Activated CD4-positive, CD25-positive, alpha-beta regulatory T cell treated with anti-CD3 and anti-CD28 coated beads, Interleukin-2, amount 50 U/mL, for 16 hours (primary cell): Measurements from ENCODE around the gene WRAP73.
A peak's percentile ranks its signal among the peaks of the same experiment; 100 is the strongest.
"Not testable (repeated sequence)": the region's sequence is repeated elsewhere in the genome, so short reads cannot be mapped to it uniquely, and the experiment has no call there.

Experiments used
- DNase-seq: peaks from one replicate; pipeline ENCODE4 v3.0.0-alpha.2; 2020; ENCODE audit warnings: low read depth, low spot score

Gene WRAP73

DNA sequence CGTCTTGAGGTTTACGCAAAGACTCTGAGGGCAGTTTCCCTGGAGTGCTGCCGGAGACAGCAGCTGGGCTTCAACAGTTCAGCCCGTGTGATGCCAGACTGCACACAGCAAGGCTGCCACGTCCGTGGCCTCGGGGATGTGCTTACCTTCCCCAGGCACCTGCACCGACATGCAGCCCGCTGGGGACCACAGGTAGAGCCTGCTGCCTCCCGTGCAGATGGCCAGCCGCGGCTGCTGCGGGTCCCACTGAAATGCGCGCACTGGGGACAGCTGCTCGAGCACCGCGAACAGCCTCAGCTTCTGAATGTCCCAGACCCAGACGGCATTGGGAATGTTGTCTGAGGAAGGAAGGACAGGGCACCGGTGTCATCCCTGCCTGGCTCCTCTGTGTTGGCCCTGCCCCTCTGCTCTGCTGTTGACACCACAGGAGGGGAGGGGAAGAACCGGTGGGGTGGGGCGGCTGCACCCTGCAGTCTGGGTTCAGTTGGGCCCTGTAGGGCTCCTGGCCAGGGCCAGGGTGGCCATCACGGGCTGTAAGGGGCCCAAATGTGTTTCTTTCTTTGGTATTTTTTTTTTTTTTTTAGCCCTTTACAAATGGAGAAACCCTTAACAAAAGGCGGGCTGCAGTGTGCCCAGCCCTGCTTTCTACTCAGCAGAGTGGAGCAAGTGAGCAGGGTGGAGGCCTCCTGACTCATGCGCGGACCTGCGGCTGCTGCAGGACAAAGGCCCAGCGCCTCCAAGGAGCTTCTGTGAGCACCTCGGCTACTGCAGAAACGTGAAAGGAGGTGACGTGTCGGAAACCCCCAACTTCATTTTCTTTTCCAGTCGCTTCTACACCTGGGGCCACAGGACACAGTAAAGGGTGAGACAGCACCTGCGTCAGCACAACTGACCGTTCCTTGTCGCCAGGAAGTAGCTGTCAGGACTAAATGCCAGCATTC, 18.3 kb downstream of the WRAP73 start:
- no peak for DNase-seq

DNA sequence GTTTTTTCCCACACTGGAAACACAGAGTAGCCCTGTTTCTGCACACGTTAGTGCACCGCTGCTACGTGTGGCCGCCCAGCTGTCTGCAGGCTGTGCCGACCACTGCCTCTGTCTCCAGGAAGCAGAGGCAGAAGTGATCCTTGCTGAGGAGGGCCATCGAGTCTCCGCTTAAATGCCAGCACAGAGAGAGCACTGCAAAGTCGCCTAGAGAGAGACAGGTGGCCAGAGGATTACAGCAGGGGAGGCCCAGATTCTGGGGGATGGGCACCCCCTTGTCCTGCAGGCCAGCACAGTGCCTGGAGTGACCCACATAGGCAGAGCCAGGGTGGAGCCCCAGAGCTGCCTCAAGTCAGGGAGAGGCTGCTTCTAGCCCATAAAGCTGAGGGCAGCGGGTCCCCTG, 19.0 kb downstream of the WRAP73 start:
- no peak for DNase-seq

DNA sequence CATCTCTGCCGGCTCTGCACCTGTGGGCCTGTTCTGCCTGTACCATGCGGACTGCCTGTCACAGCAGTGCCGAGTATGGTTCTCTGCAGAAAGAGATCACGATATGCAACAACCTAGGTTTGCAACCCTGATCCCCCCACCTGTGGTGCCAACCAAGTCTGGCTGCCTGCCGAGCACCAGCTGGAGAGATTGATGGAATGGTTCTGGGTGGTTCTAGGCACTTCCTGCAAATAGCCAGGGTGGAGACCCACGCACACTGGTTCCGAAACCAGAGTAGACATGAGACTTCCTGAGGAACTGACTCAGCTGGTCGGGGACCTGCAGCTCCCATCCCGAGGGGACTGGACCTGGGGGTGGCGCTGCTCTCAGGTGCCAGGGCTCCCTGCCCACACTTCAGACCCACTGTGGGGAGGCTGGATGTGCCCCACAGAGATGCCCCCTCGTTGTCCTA, 19.7 kb downstream of the WRAP73 start:
- no peak for DNase-seq

DNA sequence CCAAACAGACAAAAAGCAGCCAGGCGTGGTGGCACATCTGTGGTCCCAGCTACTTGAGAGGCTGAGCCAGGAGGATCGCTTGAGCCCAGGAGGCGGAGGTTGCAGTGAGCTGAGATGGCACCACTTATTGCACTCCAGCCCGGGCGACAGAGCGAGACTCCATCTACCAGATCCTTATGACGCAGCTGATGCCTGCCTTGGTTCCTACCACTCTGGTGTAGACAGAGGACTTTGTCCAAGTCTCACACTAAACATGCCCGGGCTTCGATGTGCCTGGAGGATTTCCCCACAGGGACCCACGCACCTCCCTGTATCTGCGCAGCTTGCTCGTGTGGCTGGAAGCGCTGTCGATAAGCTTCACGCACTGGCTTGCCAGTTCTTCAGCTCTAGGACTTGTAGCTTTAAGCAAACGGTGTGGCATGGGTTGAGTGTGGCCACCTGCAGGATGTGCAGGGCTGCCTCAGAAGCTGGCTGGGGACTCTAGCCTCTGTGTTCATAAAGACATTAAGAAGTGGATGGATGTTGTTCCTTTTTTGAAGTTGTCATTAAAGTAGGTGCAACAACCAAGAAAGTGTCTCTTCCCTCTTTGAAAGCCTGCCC, 20.2 kb downstream of the WRAP73 start:
- no peak for DNase-seq

- no peak for DNase-seq
Measured at GRCh38 chr1:3628445-3628844, 21.5 kb downstream of the WRAP73 start.

- DNase-seq: no peak
Measured at GRCh38 chr1:3627515-3628253, 22.2 kb downstream of the WRAP73 start.

GRCh38 chr1:3626025-3626424, 23.9 kb downstream of the WRAP73 start:
- DNase-seq: no peak

DNA sequence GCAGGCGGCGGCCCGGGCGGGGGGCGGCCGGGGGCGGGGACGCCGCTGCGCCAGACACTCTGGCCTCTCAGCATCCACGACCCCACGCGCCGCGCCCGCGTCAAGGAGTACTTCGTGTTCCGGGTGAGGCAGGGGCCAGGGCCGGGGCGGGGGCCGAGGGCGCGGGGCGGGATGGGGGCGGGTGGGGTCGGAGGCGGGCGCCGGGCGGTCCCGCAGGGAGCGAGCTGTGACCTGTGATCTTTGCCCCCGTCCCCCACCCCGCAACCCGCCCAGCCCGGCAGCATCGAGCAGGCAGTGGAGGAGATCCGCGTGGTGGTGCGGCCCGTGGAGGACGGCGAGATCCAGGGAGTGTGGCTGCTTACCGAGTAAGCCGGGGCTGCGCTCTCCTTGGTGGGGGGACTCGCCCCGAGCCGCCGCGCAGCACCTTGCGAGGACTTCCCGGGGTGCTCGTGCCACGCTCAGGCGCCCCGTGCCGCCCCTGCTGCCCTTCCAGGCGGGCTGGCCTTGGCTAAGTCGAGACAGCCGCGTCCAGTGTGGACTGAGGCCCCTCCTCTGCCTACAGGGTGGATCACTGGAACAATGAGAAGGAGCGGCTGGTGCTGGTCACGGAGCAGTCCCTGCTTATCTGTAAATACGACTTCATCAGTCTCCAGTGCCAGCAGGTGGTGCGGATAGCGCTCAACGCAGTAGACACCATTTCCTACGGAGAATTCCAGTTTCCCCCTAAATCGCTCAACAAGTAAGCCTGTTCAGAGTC, 24.6 kb downstream of the WRAP73 start:
- DNase-seq: no peak

- peak; percentile 99 for DNase-seq
Measured at GRCh38 chr1:3624200-3625136, 25.4 kb downstream of the WRAP73 start, which contains the start of gene TPRG1L. Gene TPRG1L, plus strand, starts transcription at chr1:3625015. Its CDS starts 58 bp downstream, at chr1:3625073.

DNA sequence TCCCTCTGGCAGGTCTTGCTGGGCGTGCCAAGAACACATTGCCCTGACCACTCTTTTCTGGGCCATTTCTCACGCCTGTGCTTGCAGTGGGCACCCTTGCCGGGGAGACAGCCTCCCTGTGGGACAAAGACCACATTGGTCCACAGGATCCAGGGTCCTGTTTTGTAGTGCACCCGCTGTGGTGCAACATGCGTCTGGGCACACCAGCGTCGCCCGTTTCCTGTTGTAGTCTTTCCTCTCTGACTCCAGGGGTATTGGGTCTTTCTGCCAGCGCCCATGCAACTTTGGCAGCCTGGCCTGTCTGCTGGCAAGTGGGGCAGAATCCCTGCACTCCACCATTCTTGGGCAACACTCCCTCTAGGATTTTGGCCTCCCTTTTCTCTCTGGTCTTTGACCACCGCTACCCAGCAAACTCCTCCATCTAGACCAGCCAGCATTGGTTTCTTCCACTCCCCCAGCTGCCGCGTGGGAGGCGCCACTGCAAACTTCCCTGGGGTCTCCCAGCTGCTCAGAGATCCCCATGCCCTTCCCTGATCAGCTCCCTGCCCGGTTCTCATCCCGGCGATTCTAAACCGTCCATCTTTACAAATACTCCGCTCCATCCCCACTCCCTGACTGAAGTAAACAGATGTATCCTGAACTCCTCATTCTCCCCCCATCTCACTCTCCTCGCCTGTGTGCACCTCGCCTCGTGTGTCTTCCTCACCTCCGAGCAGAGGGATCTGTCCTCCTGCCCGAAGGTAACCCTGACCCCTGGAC, 26.3 kb downstream of the WRAP73 start:
- DNase-seq: no peak

- not testable (repeated sequence) for DNase-seq
Measured at GRCh38 chr1:3622102-3622501, 27.8 kb downstream of the WRAP73 start.

DNA sequence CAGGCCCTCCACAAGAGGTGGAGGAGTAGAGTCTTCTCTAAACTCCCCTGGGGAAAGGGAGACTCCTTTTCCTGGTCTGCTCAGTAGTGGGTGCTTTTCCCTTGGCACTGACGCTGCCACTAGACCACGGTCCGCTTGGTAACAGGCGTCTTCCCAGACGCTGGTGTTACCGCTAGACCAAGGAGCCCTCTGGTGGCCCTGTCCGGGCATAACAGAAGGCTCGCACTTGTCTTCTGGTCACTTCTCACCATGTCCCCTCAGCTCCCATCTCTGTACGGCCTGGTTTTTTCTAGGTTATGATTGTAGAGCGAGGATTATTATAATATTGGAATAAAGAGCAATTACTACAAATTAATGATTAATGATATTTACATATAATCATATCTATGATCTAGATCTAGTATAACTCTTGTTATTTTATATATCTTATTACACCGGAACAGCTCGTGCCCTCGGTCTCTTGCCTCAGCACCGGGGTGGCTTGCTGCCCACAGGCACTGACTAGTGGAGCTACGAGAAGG, 28.7 kb downstream of the WRAP73 start:
- DNase-seq: not testable (repeated sequence)

DNA sequence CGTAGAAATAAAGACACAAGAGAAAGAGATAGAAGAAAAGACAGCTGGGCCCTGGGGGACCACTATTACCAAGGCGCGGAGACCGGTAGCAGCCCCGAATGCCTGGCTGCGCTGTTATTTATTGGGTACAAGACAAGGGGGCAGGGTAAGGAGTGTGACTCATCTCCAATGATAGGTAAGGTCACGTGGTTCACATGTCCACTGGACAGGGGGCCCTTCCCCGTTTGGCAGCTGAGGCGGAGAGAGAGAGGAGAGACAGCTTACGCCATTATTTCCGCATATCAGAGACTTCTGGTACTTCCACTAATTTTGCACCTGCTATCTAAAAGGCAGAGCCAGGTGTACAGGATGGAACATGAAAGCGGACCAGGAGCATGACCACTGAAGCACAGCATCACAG, 29.2 kb downstream of the WRAP73 start:
- no peak for DNase-seq

DNA sequence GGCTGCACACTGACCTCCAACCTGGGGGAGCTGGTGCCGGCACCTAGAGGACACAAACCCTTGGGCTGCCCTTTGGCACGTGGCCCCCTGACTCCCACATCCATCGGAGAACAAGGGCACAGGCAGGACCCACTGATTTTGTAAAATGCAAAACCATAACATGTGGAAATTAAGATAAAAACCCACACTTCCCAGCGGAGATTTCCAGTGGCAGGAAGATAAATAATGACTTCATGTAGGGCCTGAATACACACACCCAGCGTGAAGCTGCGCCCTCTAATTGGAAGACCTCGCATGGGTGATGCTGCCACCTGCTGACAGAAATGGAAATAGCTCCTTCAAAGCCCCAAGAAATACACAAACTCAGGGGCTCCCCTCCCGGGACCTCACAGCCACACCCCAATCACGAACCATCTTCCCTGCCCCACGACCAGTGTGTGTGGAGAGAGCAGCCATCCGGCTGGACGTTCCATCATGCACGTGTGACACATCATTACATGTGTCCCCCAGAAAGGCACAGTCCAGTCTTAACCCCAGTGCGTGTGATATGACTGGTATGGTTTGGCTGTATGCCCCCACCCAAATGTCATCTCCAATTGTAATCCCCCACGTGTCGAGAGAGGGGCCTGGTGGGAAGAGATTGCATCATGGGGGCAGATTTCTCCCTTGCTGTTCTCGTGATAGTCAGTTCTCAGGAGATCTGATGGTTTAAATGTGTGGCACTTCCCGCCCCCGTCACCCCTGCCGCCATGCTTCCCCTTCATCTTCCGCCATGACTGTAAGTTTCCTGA, 30.8 kb downstream of the WRAP73 start:
- DNase-seq: peak; percentile 68

DNA sequence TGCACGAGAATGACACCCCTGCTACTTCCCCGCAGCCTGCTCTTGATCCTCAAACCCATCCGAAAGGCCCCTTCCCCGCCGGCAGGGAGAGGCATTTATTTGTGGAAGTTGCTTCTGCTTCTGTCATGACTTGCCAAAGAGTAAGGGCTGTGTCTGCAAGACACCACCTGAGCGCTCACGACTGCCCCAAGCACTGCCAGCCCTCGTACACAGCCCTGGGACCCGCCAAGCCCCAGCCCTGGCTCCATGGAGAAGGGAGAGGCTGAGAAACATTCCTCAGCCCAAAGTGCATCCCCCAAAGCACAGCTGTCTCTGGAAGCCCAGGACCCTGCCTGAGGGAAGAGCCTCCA, 31.4 kb downstream of the WRAP73 start:
- no peak for DNase-seq

DNA sequence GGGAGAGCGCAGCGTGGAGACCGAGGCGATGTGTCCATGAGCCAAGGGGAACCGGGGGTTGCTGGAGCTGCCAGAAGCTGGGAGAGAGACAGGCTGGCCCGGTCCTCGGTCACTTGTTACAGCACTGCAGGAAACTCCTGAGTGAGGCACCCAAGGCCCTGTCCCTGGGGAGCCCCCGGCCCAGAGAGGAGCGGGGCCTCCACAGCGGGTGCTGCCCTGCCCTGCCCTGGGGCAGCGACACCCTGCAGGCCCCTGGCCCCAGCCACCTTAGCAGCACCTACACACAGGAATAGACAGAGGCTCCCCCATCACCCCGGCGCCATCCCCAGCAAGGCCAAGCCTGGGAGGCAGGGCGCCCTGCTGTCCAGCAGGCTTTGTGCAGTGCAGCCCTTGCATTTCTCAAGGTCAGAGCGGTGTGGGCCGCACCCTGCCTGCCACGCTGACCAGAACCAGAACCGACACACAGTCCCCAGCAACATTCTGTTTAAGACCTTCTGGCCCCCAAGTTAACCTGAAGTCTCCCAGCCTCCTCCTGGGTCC, 32.0 kb downstream of the WRAP73 start:
- DNase-seq: no peak

- DNase-seq: no peak
Measured at GRCh38 chr1:3616861-3617260, 33.0 kb downstream of the WRAP73 start.
